ENCODE results near the gene KCTD14. TPM values are rescaled to one million over a fixed set of nuclear protein-coding genes. Genes with fewer than 3 reads are reported as not detected.

Gene KCTD14
- total and polyA plus RNA-seq, 2 of the 8 experiments (the other 6 are each of a cell fraction or from before 2014, with no cell fraction given), result 21.6 to 24.9 TPM

DNA sequence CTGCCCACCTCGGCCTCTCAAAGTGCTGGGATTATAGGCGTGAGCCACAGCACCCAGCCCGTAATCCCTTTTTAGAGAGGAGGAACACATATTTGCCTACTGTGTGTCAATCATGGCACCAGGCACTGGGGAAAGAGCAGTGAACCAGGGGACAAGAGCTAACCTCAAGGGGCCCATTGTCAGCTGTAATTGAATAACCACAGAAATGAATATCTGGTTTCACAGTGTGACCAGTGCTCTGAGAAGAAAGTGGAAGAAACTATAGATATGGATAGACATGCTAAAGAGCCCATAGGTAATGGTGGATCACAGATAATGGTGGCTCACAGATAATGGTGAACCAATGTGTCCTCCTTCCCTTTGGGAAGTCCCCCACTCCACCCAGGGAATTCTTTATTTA is 8.6 kb upstream of the KCTD14 start:
- Histone ChIP-seq H4K20me1 (replicated peaks in 1 of 2; ENCODE audit: control insufficient read depth in 1 of 2, insufficient read depth in 2 of 2, low read length in 2 of 2) (no peaks in the 10 kb centered on the region), H3K23me2 (ENCODE audit: low read depth, low read length) (no peaks in the 10 kb centered on the region), H2AK5ac (ENCODE audit: low read depth, low read length) (no peak overlapping the region), H3K36me3 (ENCODE audit: control insufficient read depth in 2 of 4, insufficient read depth in 4 of 4, low read length in 3 of 4) (no peaks in the 10 kb centered on the region), H4K91ac (replicated peaks; ENCODE audit: insufficient read length, low read length) (no peak overlapping the region), H4K5ac (ENCODE audit: insufficient read length, low read depth, low read length) (no peak overlapping the region), H3K4me1 (replicated peaks in 1 of 4; ENCODE audit: control insufficient read depth in 3 of 4, insufficient read depth in 4 of 4, low read length in 3 of 4) (peaks cover 0 to 6% (median 0%) of the 10 kb centered on the region in 4 experiments; a peak in 1 of 7 replicates), H3K18ac (ENCODE audit: extremely low read depth, low read length) (no peak overlapping the region), H3K27me3 (replicated peaks in 1 of 4; ENCODE audit: control insufficient read depth in 3 of 4, extremely low read depth in 1 of 4, insufficient read depth in 3 of 4, low read length in 3 of 4) (no peaks in the 10 kb centered on the region), H3K9ac (replicated peaks in 1 of 4; ENCODE audit: extremely low read depth in 1 of 4, low read depth in 3 of 4, low read length in 3 of 4) (no peak overlapping the region), H2BK12ac (ENCODE audit: low read depth, low read length) (no peak overlapping the region), H3K79me1 (ENCODE audit: low read depth, low read length) (no peaks in the 10 kb centered on the region), H3K4me3 (ENCODE audit: extremely low read depth in 1 of 4, insufficient read depth in 2 of 4, low read depth in 3 of 4, low read length in 4 of 4) (no peak overlapping the region), H3K9me3 (ENCODE audit: insufficient read depth in 2 of 2, low read depth in 1 of 2, low read length in 1 of 2) (no peaks in the 10 kb centered on the region), H3K23ac (ENCODE audit: insufficient read length) (no peak overlapping the region), H4K8ac (ENCODE audit: extremely low read depth, insufficient read depth, low read length) (no peak overlapping the region), H2BK15ac (ENCODE audit: low read length) (no peak overlapping the region), H3K56ac (replicated peaks; ENCODE audit: insufficient read length, low read depth, low read length) (no peak overlapping the region), H2BK5ac (ENCODE audit: low read depth, low read length) (no peak overlapping the region), H2BK20ac (ENCODE audit: low read length) (no peak overlapping the region), H3K14ac (ENCODE audit: insufficient read length) (no peak overlapping the region), H3K27ac (ENCODE audit: low read depth, low read length) (no peak overlapping the region), H3K79me2 (ENCODE audit: control insufficient read depth in 1 of 2, insufficient read depth in 2 of 2, low read length in 2 of 2) (no peaks in the 10 kb centered on the region), H3K4me2 (ENCODE audit: insufficient read depth in 1 of 2, low read depth in 2 of 2, low read length in 2 of 2) (no peak overlapping the region), H3K4ac (replicated peaks; ENCODE audit: insufficient read length, low read depth, low read length) (no peak overlapping the region), H2AFZ (ENCODE audit: low read length) (no peak overlapping the region), H2BK120ac (replicated peaks; ENCODE audit: low read depth, low read length) (no peak overlapping the region)
- WGBS, 2 experiments (ENCODE audit: extremely low coverage in 1 of 2, insufficient coverage in 1 of 2, insufficient read length in 1 of 2, insufficient replicate concordance in 2 of 2, low coverage in 1 of 2, low lambda C conversion rate in 2 of 2, missing lambda C conversion rate in 1 of 2), result 90% methylated on average over 3 of the region's 3 CpGs; no CpG with 5 or more reads in 1 of the 2 experiments
- FAIRE-seq (no peak), DNase-seq (ENCODE audit: low read depth in 1 of 2, low spot score in 2 of 2) (no peak)
- ChIA-PET CTCF (ENCODE audit: partially characterized antibody) (interaction anchor here (0.6 to 9.0 kb wide), 2 partner anchors 13 to 73 kb away, joined by 4 to 92 read pairs; no protein-coding TSS in a partner anchor), POLR2A (ENCODE audit: partially characterized antibody) (interaction anchor here (1.2 to 2.1 kb wide), 2 partner anchors 11 to 49 kb away, joined by 3 to 11 read pairs; no protein-coding TSS in a partner anchor)
- TF ChIP-seq BACH1 (IDR thresholded peaks at IDR 0.05; ENCODE audit: low read length) (no peak), TEAD4 (IDR thresholded peaks at IDR 0.05; ENCODE audit: low read depth, low read length) (no peak), SRF (IDR thresholded peaks at IDR 0.05; ENCODE audit: low read depth, low read length) (no peak), HDAC6 (IDR thresholded peaks at IDR 0.05; ENCODE audit: low read depth, low read length) (no peak), TAF7 (optimal IDR thresholded peaks at IDR 0.05; ENCODE audit: borderline replicate concordance, low read depth, low read length) (no peak), SP1 (IDR thresholded peaks at IDR 0.05; ENCODE audit: low read depth, low read length) (no peak), YY1 (IDR thresholded peaks at IDR 0.05; ENCODE audit: low read depth, low read length) (no peak), CHD1 (IDR thresholded peaks at IDR 0.05; ENCODE audit: low read depth, low read length) (no peak), SP2 (IDR thresholded peaks at IDR 0.05; ENCODE audit: low read length) (no peak), EZH2 (IDR thresholded peaks at IDR 0.05; ENCODE audit: low read depth, low read length, severe bottlenecking) (no peak), RNF2 (IDR thresholded peaks at IDR 0.05; ENCODE audit: borderline replicate concordance, low read depth, low read length, missing control alignments, poor library complexity, severe bottlenecking) (no peak), TCF12 (IDR thresholded peaks at IDR 0.05; ENCODE audit: low read depth, low read length) (no peak), ASH2L (IDR thresholded peaks at IDR 0.05; ENCODE audit: low read length) (no peak), MAFK (IDR thresholded peaks at IDR 0.05; ENCODE audit: low read depth, low read length) (no peak)
- TF ChIP-seq, protein P1, sequence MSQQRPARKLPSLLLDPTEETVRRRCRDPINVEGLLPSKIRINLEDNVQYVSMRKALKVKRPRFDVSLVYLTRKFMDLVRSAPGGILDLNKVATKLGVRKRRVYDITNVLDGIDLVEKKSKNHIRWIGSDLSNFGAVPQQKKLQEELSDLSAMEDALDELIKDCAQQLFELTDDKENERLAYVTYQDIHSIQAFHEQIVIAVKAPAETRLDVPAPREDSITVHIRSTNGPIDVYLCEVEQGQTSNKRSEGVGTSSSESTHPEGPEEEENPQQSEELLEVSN (IDR thresholded peaks at IDR 0.05), result no peak
